ENCODE data around the gene COX7A2L.
"Not testable (repeated sequence)": the region's sequence is repeated elsewhere in the genome, so short reads cannot be mapped to it uniquely, and the experiment has no call there.

The COX7A2L gene

DNA sequence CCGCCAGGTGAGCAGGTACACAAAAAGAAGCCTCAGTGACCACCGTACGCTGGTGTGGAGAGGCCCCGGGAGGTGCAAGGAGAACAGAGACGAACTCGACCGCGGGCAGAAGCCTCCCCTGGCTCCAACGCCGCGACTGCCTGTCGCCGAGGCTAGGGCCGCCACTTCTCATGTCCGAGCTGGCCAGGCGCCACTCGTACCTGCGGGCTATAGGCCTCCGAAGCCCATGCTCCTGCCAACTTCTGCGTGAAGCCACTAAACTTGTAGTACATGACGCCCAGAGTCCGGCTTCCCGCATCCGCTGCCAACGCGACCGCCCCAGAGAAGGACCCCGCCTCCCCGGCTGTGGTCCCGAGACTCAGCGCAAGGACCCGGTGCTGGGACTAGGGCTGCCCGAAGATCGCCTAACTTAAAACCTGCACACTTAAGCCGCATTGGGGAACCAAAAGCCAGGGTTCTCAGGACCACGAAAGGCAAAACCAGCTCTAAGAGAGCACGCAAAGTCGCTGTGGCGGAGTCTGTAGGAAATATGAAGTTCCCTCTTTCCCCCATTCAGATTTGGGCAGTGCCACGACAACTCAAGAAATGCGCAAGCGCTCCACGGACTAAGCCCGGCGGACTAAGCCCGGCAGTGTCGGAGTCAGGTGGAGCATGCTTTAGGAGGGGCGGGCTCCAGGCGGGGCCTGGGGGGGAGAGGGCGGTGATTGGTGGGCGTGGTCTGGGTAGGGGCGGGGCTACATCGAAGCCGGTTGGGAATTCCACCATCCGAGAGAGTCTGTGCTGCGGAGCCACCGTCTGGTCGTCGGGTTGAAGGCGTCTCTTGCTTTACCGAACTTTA is at the start of gene COX7A2L:
COX7A2L (minus strand) TSS at position 328 of the 838 bp plus-strand sequence; CDS start at position 272, 56 bp downstream.
- peak; percentile 95 for DNase-seq (ENCODE audit: low read depth)

- no peak for DNase-seq (ENCODE audit: low read depth)
Observed at GRCh38 chr2:42408009-42408408, 47.0 kb upstream of the COX7A2L start.

GRCh38 chr2:42407476-42407875 is 46.5 kb upstream of the COX7A2L start:
- DNase-seq (ENCODE audit: low read depth): no peak

DNA sequence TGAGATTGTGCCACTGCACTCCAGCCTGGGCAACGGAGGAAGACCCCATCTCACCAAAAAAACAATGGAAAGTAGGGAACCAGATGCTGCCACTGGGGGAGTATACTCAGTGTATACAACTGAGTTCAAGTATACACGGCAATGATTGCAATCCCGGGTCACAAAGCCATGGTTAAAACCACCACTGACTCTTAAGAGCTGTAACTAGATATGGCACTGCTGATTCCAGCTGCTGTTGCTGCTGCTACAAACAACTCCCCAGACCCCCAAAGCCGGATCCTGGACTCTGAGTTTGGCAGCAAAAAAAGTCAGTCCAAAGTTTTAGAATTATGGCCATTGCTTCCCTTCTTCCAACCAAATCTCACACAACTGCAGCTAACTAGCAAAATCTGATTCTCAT is 43.7 kb upstream of the COX7A2L start:
- DNase-seq (ENCODE audit: low read depth): no peak

GRCh38 chr2:42401773-42402172 is 40.8 kb upstream of the COX7A2L start:
- DNase-seq (ENCODE audit: low read depth): no peak

DNA sequence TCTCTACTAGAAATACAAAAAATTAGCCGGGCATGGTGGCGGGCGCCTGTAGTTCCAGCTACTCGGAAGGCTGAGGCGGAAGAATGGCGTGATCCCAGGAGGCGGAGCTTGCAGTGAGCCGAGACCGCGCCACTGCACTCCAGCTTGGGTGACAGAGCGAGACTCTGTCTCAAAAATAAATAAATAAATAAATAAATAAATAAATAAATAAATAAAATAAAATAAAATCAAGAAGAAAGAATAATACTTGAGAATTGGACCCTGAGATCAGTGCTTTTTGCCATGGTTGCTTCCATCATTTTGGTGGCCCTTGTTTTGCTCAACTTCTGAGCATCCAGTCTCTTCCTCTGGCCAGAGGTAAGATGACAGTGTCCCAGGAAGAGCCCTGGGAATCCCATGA is 37.0 kb upstream of the COX7A2L start:
- DNase-seq (ENCODE audit: low read depth): not testable (repeated sequence)

DNA sequence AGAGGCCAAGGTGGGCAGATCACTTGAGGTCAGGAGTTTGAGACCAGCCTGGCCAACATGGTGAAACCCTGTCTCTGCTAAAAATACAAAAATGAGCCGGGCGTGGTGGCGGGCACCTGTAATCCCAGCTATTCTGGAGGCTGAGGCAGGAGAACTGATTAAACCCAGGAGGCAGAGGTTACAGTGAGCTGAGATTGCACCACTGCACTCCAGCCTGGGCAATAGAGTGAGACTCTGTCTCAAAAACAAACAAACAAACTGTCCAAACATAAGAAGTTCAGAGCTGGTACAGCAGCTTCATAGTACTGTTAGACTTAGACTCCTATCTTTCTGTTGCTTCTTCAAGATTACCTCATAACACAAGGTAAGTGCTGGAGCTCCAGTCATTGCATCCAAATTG is 32.3 kb upstream of the COX7A2L start:
- DNase-seq (ENCODE audit: low read depth): not testable (repeated sequence)

GRCh38 chr2:42392191-42392590 is 31.2 kb upstream of the COX7A2L start:
- no peak for DNase-seq (ENCODE audit: low read depth)

DNA sequence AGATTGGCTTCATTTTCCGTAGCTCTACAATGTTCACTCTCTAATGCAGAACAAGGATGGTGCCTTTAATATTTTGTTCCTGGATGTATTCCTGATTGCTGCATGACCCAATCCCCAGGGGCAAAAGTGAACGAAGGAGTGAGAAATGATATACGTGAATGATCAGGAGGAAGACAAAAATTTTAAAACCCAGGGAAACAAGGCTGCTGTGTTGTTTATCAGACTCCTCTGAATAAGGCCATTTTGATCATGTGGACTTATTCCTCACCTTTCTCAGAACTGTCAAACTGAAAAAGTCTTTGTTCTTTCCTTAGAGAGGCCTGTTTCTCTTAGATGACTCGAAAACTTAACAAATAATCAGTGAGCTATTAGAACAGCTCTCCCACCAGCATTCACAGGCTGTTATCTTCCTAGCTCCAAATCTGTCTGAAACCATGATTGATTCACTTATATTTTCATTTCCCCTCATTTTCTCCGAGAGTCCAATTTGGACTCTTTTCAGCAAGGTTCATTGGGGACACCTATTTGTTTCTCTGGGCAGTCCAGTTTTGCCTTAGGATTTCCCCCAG is 29.5 kb upstream of the COX7A2L start:
- no peak for DNase-seq (ENCODE audit: low read depth)

GRCh38 chr2:42386682-42387081 is 25.7 kb upstream of the COX7A2L start:
- DNase-seq (ENCODE audit: low read depth): no peak

DNA sequence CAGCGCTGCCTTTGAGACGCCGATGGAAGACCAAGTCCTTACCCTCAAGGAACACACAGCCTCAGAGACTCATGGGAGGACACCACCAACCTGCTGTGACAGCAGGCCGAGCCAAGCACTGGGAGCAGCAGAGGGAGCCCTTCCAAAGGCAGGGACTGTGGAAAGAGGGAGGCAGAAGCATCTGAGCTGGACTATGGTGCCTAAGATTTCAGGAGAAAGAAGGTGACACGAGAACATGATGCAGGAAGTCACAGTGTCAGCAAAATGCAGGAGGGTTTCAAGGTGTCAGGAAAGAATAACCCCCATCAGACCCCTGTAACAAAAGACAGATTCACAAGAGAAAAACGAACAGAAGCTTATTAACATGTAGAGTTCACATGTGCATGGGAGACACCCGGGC is 24.2 kb upstream of the COX7A2L start:
- DNase-seq (ENCODE audit: low read depth): no peak

DNA sequence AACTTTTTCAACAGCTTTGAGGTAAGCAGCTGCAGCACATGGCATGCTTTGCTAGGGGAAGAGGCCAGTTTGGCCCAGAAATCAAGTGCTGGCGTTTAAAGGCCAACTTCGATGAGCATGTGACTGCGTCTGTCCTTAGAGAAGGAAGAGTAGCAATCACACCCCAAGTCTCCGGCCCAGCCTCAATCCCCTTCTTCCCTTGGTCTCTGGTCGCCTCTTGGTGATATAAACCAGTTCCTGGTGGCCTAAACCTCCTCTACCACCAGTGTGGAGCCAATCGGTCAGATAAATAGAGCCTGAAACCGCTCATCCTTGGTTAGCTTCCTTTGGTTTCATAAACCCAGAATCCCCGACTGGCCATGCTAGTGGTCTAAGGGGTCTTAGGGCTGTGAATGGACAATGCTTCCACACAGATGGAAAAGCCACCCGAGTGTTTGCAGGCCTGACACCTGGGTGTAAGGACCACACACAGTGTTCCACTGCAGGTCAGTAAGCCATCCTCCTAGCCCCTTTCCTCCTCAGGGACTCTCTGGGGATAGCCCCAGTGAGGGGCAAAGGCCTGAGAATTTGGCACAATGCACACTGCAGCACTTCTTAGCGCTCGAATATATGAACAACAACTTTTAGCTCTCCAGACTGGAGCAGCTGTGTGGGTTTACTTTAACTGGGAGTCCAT is 23.0 kb upstream of the COX7A2L start:
- no peak for DNase-seq (ENCODE audit: low read depth)

DNA sequence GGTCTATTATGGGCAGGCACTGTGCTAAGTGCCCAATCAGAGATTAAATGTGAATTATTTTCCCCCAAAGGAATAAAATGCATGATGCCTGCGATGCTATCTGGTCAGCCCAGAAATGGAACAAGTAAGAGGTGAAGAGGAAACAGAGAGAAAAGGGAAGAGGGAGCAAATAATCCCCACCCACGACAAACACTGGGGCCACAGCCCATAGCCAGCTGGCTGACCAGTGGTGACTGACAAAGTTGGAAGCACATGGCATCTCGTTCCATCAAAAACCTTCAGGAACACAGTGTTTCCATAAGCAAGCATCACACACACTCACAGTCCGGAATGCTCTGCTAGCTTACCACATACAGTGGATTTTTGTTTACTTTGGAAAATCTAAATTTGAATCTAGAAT is 21.1 kb upstream of the COX7A2L start:
- no peak for DNase-seq (ENCODE audit: low read depth)

- not testable (repeated sequence) for DNase-seq (ENCODE audit: low read depth)
Observed at GRCh38 chr2:42380026-42380425, 19.0 kb upstream of the COX7A2L start.

DNA sequence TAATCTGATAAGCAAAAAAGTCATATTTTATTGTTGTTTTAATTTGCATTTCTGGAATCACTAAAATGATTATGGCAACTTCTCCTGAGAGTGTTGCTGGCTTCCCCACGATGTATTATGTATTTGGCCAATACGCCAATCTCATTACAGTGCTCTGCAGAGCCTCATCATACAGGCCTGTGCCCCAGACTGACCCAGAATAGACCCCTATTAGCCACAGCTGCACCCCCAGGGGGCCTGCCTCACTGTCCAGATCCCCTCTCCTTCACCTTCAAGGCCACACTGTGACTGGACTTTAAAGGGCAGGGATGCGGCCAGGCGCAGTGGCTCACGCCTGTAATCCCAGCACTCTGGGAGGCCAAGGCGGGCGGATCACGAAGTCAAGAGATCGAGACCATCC is 17.4 kb upstream of the COX7A2L start:
- DNase-seq (ENCODE audit: low read depth): no peak

DNA sequence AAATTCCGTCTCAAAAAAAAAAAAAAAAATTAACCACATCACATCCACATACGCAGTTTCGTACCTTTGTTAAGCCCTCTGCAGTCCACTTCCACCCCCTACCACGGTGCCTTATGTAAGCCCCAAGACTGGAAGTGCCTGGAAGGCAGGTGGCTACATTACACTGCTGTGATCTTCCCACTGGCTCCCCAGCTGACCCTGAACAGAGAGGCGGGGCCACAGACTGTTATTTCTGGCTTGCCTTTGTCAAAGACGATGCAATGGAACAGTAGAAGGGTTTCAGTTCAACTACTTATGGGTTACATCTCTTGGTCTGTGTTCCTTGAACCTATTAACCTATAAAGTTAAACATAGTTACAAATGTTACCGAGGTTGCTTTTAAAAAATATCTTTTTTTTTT is 15.7 kb upstream of the COX7A2L start:
- DNase-seq (ENCODE audit: low read depth): no peak

DNA sequence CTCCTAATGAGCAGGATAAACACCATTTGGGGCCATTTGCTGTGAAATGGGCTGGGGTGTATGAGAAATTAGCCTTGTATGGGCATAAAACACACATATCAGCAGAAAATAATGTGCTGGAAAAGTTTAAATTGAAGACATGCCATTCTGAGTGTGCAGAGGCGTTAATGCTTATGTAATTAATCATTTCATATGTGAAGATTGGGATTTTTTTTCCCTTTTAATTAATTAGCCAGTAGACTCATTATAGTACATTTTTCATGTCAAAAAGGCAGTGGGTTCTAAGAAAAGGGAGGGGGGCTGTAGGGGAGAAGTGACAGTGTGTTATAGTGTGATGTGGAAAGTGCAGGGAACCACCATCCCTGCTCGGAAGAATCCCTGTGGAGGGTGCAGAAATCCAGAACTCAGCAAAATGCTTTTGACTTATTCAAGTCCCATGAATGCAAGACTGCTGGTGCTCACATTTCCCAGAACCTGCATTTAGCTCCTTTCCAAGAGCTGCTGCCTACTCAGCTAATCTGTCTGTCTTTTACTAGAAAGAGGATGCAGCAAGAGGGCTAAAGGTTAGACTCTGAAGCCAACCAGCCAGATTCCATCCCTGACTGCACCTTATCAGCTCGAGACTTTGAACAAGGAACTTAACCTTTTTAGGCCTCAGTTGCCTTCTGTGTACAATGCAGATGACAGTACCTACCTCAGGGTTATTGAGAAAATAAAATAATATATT is 11.6 kb upstream of the COX7A2L start:
- DNase-seq (ENCODE audit: low read depth): no peak

DNA sequence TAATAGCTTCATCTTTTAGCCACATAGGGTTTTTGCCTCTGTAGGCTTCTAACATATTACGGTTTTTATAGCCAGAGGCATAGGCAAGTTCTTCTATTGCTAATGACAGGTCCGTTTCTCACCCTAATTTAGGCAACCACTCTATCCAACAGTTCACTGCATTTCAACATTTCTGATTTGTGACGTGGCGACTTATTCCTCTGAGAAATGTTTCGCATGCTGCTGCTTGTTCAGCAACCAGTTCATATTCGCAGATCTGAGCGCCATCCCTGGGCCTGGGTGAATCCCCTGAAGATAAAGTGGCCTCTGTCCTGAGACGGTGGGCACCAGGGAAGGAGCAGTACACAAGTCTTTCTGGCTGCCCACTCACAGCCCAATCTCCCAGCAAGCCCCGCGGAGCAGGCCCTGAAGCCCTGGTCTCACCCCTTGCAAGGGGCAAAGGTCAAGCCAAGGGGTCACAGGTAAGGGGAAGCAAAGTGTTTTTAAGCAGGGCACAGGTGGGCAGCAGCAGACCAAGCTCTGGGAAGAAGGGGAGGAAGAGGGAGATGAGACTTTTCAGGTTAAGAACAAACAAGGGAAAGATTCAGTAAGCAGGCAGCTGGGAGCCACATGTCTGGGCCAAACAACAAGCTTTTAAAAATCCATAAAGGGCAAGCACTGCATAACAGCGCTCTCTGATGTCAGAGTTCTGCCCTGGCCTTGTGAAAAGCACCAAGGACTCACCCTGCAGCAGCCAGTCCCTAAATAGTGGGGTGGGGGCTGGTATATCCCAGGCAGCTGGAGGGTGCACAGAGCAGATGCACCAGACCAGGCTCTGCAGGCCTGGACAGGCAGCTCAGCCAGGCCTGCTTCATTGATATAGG is 10.8 kb upstream of the COX7A2L start:
- DNase-seq (ENCODE audit: low read depth): no peak

DNA sequence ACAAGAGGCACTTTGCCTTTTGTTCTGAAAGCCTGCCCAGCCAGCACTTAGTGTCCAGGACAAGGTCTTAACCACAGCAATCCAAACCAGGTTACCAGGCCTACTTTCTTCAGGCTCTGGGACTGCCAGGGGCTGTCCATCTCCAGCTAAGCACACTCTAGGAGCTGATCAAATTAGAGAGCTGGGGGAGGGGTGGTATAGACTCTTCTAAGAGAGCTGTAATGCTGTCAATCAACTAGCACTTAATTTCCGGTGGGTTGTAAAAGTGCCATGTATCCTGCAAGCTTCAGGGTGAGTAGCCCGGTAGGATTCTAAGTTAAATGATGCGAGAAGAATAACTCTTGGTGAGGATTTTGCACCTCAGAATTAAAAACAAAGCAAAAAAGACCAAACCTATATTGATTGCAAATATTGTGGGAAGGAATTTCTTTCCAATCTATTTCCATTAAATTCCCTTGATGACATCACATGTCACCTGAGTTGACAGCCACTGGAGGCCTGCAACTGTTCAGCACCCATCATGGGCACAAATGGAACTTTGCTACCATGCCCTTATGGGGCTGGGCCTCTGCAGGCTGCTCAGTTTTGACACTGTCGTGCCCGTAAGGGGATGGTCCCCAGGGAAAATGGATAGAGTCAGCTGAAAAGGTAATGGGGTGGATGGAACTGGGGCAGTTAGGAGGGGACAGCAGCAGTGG is 8.7 kb upstream of the COX7A2L start:
- no peak for DNase-seq (ENCODE audit: low read depth)

- DNase-seq (ENCODE audit: low read depth): no peak
Observed at GRCh38 chr2:42368817-42369531, 8.0 kb upstream of the COX7A2L start.
